GM12873 (cell line): Measurements from ENCODE around the gene MPHOSPH8.

Experiments used
- TF ChIP-seq, protein P1 (sequence below): IDR thresholded peaks from 2 replicates; pipeline ENCODE4 v1.5.1; 2012; ENCODE audit warnings: low read depth, mild to moderate bottlenecking, moderate library complexity, low read length, control low read depth; ENCODE audit not compliant: insufficient read depth; ENCODE audit errors: missing control alignments

MPHOSPH8 gene

DNA sequence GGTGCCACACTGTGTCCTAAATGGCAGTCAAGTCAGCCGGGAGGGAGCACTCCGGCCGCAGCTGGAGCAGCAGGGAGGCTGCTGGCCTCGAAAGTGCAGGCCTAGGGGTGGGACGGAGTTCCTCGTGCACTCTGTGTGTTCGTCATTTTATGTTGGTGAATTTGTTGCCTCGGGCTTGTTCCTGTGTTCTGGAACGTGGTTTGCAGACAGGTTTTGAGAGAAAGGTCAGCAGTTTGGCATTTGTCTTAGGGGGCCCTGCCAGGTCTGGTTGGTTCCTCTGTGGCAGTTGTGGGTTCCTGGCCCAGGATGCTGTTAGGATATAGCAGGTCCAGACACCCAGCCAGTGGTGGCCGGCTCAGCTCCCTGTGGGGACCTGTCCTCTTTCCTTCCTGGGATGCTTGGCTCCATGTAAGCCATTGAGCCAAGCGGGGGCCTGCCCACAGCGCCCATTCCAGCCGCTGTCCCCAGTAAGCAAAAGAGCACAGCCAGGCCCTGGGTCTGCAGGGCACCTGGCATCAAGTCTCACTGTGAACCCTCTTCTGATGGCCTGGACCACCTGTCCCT is 30.0 kb downstream of the MPHOSPH8 start:
- TF ChIP-seq, protein P1, sequence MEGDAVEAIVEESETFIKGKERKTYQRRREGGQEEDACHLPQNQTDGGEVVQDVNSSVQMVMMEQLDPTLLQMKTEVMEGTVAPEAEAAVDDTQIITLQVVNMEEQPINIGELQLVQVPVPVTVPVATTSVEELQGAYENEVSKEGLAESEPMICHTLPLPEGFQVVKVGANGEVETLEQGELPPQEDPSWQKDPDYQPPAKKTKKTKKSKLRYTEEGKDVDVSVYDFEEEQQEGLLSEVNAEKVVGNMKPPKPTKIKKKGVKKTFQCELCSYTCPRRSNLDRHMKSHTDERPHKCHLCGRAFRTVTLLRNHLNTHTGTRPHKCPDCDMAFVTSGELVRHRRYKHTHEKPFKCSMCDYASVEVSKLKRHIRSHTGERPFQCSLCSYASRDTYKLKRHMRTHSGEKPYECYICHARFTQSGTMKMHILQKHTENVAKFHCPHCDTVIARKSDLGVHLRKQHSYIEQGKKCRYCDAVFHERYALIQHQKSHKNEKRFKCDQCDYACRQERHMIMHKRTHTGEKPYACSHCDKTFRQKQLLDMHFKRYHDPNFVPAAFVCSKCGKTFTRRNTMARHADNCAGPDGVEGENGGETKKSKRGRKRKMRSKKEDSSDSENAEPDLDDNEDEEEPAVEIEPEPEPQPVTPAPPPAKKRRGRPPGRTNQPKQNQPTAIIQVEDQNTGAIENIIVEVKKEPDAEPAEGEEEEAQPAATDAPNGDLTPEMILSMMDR = no peak

DNA sequence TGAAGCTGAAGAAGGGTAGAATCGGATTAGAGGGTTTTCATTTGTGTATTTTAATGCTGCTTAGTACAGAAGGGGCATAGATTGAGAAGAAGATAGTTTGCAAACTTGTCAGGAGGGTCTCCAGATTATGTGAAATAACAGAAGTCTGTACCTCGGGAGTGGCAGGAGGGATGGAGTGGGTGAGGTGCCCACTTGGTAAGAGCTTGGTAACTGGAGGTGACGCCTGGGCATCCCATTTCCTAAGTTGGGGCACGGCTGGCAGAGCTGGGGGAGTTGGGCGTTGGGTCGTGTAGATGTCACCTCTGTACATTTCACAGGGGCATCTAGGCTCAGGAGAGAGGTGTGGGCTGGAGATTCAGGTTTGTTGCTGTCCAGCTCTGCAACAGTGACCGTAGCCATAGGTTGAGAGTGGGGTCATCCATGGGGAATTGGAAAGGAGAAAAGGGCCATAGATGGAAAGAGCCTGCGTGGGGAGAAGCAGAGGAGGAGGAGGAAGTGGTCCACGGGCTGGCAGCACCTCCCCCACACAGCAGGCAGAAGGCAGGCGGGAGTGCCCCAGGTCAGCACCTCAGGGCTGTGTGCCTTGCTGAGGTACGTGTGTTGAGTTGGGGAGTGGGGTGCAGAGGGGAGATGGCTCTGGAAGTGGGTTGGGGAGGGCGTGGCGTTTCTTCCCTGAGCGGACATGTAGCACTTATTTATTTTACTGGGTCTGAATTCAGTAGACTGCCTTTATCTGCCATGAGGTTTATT is 31.2 kb downstream of the MPHOSPH8 start:
- TF ChIP-seq, protein P1 = no peak

DNA sequence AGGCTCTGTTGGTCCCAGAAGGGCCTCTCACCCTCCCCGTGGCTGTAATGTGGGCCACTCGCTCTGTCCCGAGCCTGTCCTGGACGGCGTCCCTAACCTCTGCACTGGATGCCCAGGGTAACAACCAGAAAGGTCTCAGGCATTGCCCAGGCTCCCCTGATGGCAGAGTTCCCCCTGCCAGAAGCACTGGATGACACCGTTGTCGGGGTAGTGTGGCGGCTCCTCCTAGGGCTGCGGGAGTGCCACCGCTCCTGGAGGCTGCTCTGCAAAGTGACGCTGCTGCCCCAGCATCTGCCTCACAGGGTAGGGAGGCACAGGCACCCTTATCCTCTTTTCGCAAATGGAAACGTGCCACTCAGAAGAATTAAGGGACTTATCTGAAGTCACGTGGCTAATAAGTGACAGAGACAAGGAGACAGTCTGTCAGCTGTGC is 32.0 kb downstream of the MPHOSPH8 start:
- TF ChIP-seq, protein P1 = no peak

DNA sequence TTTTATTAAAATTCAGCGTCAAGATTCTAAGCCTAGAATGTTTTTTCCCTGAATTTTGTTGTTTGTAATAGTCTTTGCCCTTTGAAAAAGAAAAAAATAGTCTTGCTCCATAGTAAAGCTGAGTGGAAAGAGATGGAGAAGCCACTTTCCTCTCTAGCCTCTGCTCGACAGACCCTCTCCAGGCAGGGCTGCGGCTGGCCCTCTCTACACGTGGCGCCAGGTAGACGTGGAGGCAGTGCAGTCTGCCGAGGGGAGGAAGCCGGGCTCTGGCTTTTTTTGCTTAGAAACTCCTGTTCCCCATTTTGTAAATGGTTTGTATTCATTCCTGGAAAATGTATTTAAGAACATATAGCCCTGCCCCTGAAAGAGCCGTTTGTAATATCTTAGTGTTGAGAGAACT is 35.3 kb downstream of the MPHOSPH8 start:
- TF ChIP-seq, protein P1 = no peak

DNA sequence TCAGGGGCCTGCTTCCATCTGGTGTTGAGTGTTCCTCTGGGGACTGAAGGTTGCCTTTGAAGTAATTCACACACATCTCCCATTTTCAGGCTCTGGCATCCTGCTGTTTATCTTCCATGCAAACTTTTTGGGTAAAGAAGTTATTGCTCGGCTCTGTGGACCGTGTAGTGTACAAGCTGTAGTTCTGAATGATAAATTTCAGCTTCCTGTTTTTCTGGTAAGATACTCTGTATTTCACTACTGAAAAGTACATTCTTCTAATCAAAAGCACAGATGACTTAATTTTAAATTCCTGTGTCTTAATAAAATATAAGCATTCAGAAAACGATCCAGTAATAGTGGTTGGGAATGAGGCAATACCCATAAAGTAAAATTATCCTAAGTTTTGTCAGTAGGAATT is 36.7 kb downstream of the MPHOSPH8 start:
- TF ChIP-seq, protein P1 = no peak

GRCh38 chr13:19672990-19673389 is 39.5 kb downstream of the MPHOSPH8 start:
- TF ChIP-seq, protein P1 = no peak

DNA sequence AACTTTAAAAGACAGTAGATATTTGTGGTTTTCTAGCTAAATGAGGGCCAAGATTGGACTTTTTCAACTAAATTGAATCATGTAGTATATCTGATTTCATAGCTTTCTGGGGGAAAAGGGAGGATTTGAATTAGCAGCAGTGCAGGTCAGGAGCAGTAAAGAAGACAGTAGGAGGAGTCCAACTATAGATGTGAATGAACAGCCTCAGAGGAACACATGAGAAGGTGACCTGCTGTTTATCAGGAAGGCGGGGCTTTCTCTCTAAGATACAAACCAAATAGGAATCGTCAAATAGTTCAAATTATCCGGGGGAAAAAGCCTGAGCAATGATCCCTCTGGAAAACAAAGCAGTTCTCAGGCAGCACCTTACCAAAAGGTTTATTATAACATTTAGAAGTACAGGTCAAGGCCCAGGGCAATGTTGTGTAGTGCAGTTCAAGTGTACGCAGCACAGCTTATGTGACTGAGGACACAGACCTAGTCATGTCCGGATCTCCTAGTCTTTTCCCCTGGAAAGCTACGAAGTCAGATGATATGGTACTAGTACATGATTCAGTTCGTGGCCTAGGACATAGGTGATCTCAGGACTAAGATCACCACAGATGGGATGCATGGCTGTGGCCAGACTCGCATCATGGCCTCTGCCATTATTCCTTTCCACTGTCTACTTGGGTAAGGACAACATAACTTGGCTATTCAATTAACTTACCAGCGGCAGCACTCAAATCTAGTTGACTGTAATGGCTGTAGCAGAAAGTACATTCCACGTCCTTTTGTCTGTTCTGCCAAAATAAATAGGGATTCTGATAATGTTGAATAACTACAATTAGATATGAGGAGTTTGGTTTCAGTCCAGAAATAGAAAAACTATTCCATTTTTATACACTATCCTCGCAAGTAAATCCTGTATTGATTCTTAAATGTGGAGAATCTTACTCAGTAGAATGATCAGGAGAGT is 40.3 kb downstream of the MPHOSPH8 start:
- TF ChIP-seq, protein P1 = no peak
